HK-2 (cell line): ENCODE data around the gene HS3ST4.

Experiments used
- DNase-seq: peaks from one replicate; pipeline ENCODE4 v3.0.0-alpha.2; 2018; ENCODE audit not compliant: unreplicated experiment

Gene HS3ST4

DNA sequence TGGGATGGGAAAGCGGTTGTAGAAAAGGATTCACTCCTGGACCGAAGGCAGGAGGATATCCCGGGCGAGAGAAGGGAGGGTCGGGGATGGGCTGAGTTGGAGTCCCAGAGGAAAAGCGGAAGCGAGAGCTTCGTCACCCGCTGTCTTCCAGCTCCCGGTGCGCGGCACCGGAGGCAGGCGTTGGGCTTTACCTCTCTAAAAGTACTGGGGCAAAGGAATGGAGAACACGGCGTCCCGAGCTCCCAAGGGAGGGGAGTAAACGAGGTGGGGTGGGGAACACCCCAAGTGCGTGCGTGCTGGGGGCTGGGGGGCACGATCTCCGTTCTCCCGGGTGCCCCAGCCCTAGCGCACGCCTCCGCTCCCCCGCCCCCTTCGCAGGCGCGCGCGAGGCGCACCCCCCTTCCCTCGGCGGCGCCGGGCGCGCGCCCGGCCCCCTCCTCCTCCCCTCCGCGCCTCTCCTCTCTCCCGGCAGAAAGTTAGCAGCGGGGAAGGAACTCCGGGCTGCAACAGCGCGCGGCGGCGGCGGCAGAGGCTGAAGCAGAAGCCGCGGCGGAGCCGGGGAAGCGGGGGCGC is at the start of gene HS3ST4:
TSS of gene HS3ST4 (plus strand) at position 441 of the 573 bp plus-strand sequence.
- DNase-seq, result no peak

DNA sequence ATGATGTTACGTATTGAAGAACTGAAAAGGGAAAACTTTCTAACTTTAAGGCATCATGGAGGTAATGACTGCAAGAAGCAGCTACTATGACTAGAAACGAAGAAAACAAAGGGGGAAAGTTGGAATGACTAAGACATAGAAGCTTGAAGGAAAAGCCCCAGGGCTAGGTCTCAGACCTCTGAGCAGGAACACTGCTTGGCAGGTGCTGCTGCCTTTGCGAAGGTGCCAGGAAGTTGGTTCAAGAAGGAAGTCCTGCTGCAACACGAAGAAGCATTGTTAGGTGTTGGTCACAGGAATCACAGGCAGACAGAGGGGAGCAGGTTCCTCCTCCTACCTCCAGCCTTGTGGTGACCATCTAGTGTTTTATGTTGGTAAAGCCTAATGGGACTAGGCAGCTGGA is 48.1 kb upstream of the HS3ST4 start:
- DNase-seq, result no peak

DNA sequence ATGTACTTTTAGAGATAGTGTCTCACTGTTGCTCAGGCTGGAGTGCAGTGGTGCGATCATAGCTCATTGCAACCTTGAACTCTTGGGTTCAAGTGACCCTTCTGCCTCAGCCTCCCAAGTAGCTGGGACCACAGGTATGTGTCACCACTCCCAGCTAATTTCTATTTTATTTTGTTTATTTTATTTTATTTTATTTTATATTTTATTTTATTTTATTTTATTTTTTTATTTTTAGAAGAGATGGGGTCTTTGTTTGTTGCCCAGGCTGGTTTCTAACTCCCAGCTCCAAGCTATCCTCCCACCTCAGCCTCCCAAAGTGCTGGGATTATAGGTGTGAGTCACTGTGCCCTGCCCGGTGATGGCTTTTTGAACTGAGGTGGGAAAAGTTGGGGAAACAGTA is 35.1 kb upstream of the HS3ST4 start:
- DNase-seq, result no peak

- no peak for DNase-seq
These were observed 14.9 kb upstream of the HS3ST4 start for GRCh38 chr16:25676820-25677219.

DNA sequence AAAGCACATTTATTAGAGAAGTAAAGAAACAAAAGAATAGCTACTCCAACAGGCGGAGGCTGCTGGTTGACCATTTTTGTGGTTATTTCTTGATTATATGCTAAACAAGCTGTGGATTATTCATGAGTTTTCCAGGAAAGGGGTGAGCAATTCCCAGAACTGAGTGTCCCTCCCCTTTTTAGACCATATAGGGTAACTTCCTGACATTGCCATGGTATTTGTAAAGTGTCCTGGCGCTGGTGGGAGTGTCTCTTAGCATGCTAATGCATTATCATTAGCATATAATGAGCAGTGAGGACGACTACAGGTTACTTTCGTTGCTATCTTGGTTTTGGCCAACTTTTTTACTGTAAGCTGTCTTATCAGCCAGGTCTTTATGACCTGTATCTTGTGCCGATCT is 12.2 kb upstream of the HS3ST4 start:
- no peak for DNase-seq

DNA sequence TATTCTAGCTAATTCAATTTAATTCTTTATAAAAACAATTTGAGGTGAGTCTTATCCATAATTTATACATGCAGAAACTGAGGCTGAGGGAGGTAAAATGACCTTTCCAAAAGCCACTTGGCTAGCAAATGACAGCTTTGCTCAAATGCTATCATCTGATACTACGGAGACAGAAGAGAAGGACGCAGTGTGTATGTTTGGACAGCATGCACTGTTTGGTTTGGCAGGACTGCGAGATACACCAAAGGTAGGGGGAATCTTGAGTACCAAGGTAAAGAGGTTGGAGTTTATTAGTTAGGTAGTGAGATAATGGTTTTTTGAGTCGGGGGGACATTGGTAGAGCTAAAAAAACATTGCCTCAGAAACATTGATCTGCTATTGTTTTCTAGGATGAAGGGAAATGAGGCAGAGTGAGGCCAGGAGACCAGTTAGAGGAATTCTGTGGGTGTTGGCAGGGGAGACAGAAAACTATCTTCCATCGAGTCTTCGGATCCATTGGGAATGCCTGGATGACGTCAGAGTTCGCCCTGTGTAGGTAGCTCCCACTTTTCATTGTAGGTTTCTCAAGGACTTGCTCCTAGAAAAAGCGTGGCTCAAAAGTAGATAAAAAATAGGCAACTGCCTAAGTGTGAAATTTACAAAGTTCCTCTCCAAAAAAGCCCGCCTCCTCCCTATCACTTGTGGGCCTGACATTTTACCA is 2.5 kb upstream of the HS3ST4 start:
- DNase-seq, result no peak

- DNase-seq, result no peak
These were observed 1.1 kb upstream of the HS3ST4 start for GRCh38 chr16:25690552-25691143.

GRCh38 chr16:25692351-25692741 is 587 bp downstream of the HS3ST4 start:
- no peak for DNase-seq

DNA sequence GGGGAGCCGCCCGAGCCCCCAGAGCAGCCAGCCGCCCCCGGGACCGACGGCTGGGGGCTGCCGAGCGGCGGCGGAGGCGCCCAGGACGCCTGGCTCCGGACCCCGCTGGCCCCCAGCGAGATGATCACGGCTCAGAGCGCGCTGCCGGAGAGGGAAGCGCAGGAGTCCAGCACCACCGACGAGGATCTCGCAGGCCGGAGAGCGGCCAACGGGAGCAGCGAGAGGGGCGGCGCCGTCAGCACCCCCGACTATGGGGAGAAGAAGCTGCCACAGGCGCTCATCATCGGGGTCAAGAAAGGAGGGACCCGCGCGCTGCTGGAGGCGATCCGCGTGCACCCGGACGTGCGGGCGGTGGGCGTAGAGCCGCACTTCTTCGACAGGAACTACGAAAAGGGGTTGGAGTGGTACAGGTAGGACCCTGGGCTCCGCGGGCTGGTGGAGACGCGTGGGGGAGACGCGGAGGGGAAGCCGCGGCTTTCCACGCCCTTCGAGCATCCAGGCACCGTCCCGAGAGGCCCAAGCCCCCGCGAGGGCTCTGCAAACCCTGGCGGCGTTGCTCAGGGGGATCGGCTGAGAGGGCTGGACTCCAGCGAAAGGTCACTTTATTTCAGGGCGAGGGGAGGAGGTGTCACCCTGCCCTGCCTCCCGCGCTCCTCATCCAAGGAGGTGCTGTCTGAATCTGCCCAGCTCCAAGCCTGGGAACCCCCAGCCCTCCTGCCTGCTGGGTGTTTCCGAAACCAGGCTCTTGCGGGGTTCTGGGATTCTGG is 1.2 kb downstream of the HS3ST4 start:
- no peak for DNase-seq

GRCh38 chr16:25693631-25694030 is 1.9 kb downstream of the HS3ST4 start:
- DNase-seq, result no peak

GRCh38 chr16:25699069-25699468 is 7.3 kb downstream of the HS3ST4 start:
- DNase-seq, result no peak

- DNase-seq, result no peak
These were observed 8.8 kb downstream of the HS3ST4 start for GRCh38 chr16:25700547-25700946.

- no peak for DNase-seq
These were observed 15.8 kb downstream of the HS3ST4 start for GRCh38 chr16:25707553-25707952.

GRCh38 chr16:25707982-25708583 is 16.3 kb downstream of the HS3ST4 start:
- peak; percentile 3 for DNase-seq

- DNase-seq, result no peak
These were observed 17.5 kb downstream of the HS3ST4 start for GRCh38 chr16:25709213-25709612.

- DNase-seq, result no peak
These were observed 22.2 kb downstream of the HS3ST4 start for GRCh38 chr16:25713785-25714570.

GRCh38 chr16:25716186-25716585 is 24.4 kb downstream of the HS3ST4 start:
- no peak for DNase-seq

- no peak for DNase-seq
These were observed 29.7 kb downstream of the HS3ST4 start for GRCh38 chr16:25721439-25721838.

GRCh38 chr16:25726430-25727098 is 34.8 kb downstream of the HS3ST4 start:
- DNase-seq, result no peak

GRCh38 chr16:25729188-25729915 is 37.6 kb downstream of the HS3ST4 start:
- no peak for DNase-seq
